Neural cell (in vitro differentiated cells): ENCODE results near the gene STX8. TPM values are rescaled to one million over a fixed set of nuclear protein-coding genes. Genes with fewer than 3 reads are reported as not detected.

ENCODE experiments used
- H2AFZ ChIP-seq: fragments of 200-600, 300-800 bp; sonication (generic), shearing (Covaris generic); 2 replicates; pipeline ENCODE4 v1.6.0; 2014; ENCODE audit warnings: low read depth, mild to moderate bottlenecking, antibody characterized with exemption, low read length, moderate library complexity
- H3F3A ChIP-seq: fragments of 200-600 bp; shearing (Covaris generic); 2 replicates; pipeline ENCODE4 v1.6.1; 2016; ENCODE audit warnings: mild to moderate bottlenecking, moderate library complexity, mixed read lengths, antibody characterized with exemption, low read length; ENCODE audit not compliant: insufficient read depth, poor library complexity, severe bottlenecking
- H3K27ac ChIP-seq: fragments of 200-600, 300-800 bp; sonication (generic), shearing (Covaris generic); 2 replicates; pipeline ENCODE4 v1.5.1; 2014; ENCODE audit warnings: mild to moderate bottlenecking, low read length, moderate library complexity
- H3K27me3 ChIP-seq: fragments of 300-800, 200-600 bp; sonication (generic), shearing (Covaris generic); 2 replicates; pipeline ENCODE4 v1.6.0; 2014; ENCODE audit warnings: mild to moderate bottlenecking, low read depth, low read length, moderate library complexity; ENCODE audit not compliant: insufficient read depth
- H3K36me3 ChIP-seq: fragments of 300-800, 200-600 bp; sonication (generic), shearing (Covaris generic); 2 replicates; pipeline ENCODE4 v1.5.1; 2014; ENCODE audit warnings: mild to moderate bottlenecking, antibody characterized with exemption, low read length, moderate library complexity; ENCODE audit not compliant: insufficient read depth
- H3K4me2 ChIP-seq: fragments of 300-800, 200-600 bp; sonication (generic), shearing (Covaris generic); 2 replicates; pipeline ENCODE4 v1.6.0; 2014; ENCODE audit warnings: mild to moderate bottlenecking, low read length
- H3K4me3 ChIP-seq: fragments of 300-800, 200-600 bp; sonication (generic), shearing (Covaris generic); 2 replicates; pipeline ENCODE4 v1.5.1; 2014; ENCODE audit warnings: mild to moderate bottlenecking, low read length, moderate library complexity
- H3K79me2 ChIP-seq: fragments of 200-600 bp; shearing (Covaris generic); replicated peaks from 2 replicates; pipeline ENCODE4 v1.6.0; 2014; ENCODE audit warnings: mild to moderate bottlenecking, low read length, moderate library complexity; ENCODE audit not compliant: insufficient read depth
- H3K9ac ChIP-seq: fragments of 300-800, 200-600 bp; sonication (generic), shearing (Covaris generic); 2 replicates; pipeline ENCODE4 v1.6.1; 2016; ENCODE audit warnings: mild to moderate bottlenecking, low read length, mixed read lengths
- H3K9me2 ChIP-seq: fragments of 200-600 bp; shearing (Covaris generic); 2 replicates; pipeline ENCODE4 v1.6.1; 2016; ENCODE audit warnings: mild to moderate bottlenecking, low read length, mixed read lengths; ENCODE audit not compliant: insufficient read depth
- H3K9me3 ChIP-seq: fragments of 200-600, 300-800 bp; sonication (generic), shearing (Covaris generic); 2 replicates; pipeline ENCODE4 v1.6.1; 2016; ENCODE audit warnings: mild to moderate bottlenecking, mixed run types, low read length, moderate library complexity, mixed read lengths
- H4K20me1 ChIP-seq: fragments of 200-600 bp; shearing (Covaris generic); 2 replicates; pipeline ENCODE4 v1.6.1; 2016; ENCODE audit warnings: mild to moderate bottlenecking, mixed run types; ENCODE audit not compliant: insufficient read depth
- CTCF ChIP-seq: fragments of 450-650 bp; IDR thresholded peaks from 2 replicates; pipeline ENCODE4 v1.5.1; 2014; ENCODE audit warnings: antibody characterized with exemption, mild to moderate bottlenecking, moderate library complexity; ENCODE audit not compliant: poor library complexity, severe bottlenecking
- EP300 ChIP-seq: fragments of 450-650 bp; conservative IDR thresholded peaks from 2 replicates; pipeline ENCODE4 v1.6.1; 2014; ENCODE audit warnings: antibody characterized with exemption, mild to moderate bottlenecking, moderate library complexity; ENCODE audit not compliant: poor library complexity, severe bottlenecking
- EZH2 ChIP-seq: fragments of 200-600, 300-800 bp; shearing (Covaris generic), sonication (generic); IDR thresholded peaks from 2 replicates; pipeline ENCODE4 v1.6.1; 2014; ENCODE audit warnings: antibody characterized with exemption, low read length, borderline replicate concordance, mild to moderate bottlenecking; ENCODE audit not compliant: insufficient read depth, poor library complexity, severe bottlenecking
- MXI1 ChIP-seq: fragments of 450-650 bp; conservative IDR thresholded peaks from 2 replicates; pipeline ENCODE4 v1.6.1; 2014; ENCODE audit warnings: antibody characterized with exemption, mild to moderate bottlenecking; ENCODE audit not compliant: poor library complexity, severe bottlenecking
- POLR2AphosphoS5 ChIP-seq: IDR thresholded peaks from 2 replicates; pipeline ENCODE4 v1.6.1; 2012
- RAD21 ChIP-seq: fragments of 450-650 bp; conservative IDR thresholded peaks from 2 replicates; pipeline ENCODE4 v1.6.1; 2014; ENCODE audit warnings: antibody characterized with exemption, mild to moderate bottlenecking, moderate library complexity
- REST ChIP-seq: IDR thresholded peaks from 2 replicates; pipeline ENCODE4 v1.6.1; 2012; ENCODE audit warnings: borderline replicate concordance
- SMC3 ChIP-seq: fragments of 450-650 bp; conservative IDR thresholded peaks from 2 replicates; pipeline ENCODE4 v1.6.1; 2014; ENCODE audit warnings: antibody characterized with exemption, mild to moderate bottlenecking, moderate library complexity; ENCODE audit not compliant: poor library complexity
- TAF1 ChIP-seq: IDR thresholded peaks from 2 replicates; pipeline ENCODE4 v1.6.1; 2012; ENCODE audit warnings: low read depth
- polyA plus RNA-seq: library from polyadenylated mRNA; depleted of rRNA; stranded (reverse); fragments of >200 nt; gene quantifications from 2 replicates; pipeline ENCODE4 v1.2.3, GENCODE V29; 2014

STX8 gene
- polyA plus RNA-seq, 1 donor from 2014 or later: 100 TPM

- Histone ChIP-seq H3K9me2 (no peaks in the 10 kb centered on the region), H2AFZ (no peak overlapping the region), H3K4me3 (no peak overlapping the region), H3K9ac (no peak overlapping the region), H4K20me1 (no peaks in the 10 kb centered on the region), H3K4me2 (no peak overlapping the region), H3F3A (no peaks in the 10 kb centered on the region), H3K27me3 (no peaks in the 10 kb centered on the region), H3K27ac (no peak overlapping the region), H3K79me2 (no peaks in the 10 kb centered on the region), H3K36me3 (no peaks in the 10 kb centered on the region), H3K9me3 (no peaks in the 10 kb centered on the region)
- no peak for TF ChIP-seq EZH2
- no peak for TF ChIP-seq CTCF
- no peak for TF ChIP-seq EP300
- no peak for TF ChIP-seq REST
- TF ChIP-seq POLR2AphosphoS5: no peak
- TF ChIP-seq TAF1: no peak
- TF ChIP-seq SMC3: no peak
- no peak for TF ChIP-seq RAD21
- no peak for TF ChIP-seq MXI1
Measured at GRCh38 chr17:9498490-9498889, 77.1 kb downstream of the STX8 start.

GRCh38 chr17:9488556-9488955, 87.1 kb downstream of the STX8 start:
- Histone ChIP-seq H3K9me3 (no peaks in the 10 kb centered on the region), H3K27me3 (no peaks in the 10 kb centered on the region)
- TF ChIP-seq MXI1: no peak
- TF ChIP-seq EP300: no peak

GRCh38 chr17:9487406-9487805, 88.2 kb downstream of the STX8 start:
- Histone ChIP-seq H3K9me2 (no peaks in the 10 kb centered on the region), H3K79me2 (no peaks in the 10 kb centered on the region), H3K27ac (no peak overlapping the region), H4K20me1 (no peaks in the 10 kb centered on the region), H2AFZ (no peak overlapping the region), H3F3A (no peaks in the 10 kb centered on the region), H3K9me3 (no peaks in the 10 kb centered on the region), H3K36me3 (no peaks in the 10 kb centered on the region), H3K4me2 (no peak overlapping the region), H3K9ac (no peak overlapping the region), H3K4me3 (no peak overlapping the region), H3K27me3 (no peaks in the 10 kb centered on the region)
- no peak for TF ChIP-seq EZH2
- TF ChIP-seq RAD21: no peak
- TF ChIP-seq REST: no peak
- no peak for TF ChIP-seq TAF1
- TF ChIP-seq MXI1: no peak
- TF ChIP-seq SMC3: no peak
- TF ChIP-seq POLR2AphosphoS5: no peak
- no peak for TF ChIP-seq CTCF
- TF ChIP-seq EP300: no peak

More at GRCh38 chr17:9488556-9488955, 87.1 kb downstream of the STX8 start:
- no peak overlapping the region for H3K27ac ChIP-seq
- no peaks in the 10 kb centered on the region for H3K9me2 ChIP-seq
- no peaks in the 10 kb centered on the region for H3F3A ChIP-seq
- no peak overlapping the region for H3K4me2 ChIP-seq
- no peak overlapping the region for H3K4me3 ChIP-seq
- no peaks in the 10 kb centered on the region for H3K79me2 ChIP-seq
- no peaks in the 10 kb centered on the region for H4K20me1 ChIP-seq
- no peak overlapping the region for H2AFZ ChIP-seq
- H3K9ac ChIP-seq: no peak overlapping the region
- H3K36me3 ChIP-seq: no peaks in the 10 kb centered on the region
